Measurements from ENCODE around the gene SMARCA2. TPM values are rescaled to one million over a fixed set of nuclear protein-coding genes. Genes with fewer than 3 reads are reported as not detected.

The SMARCA2 gene
- total and polyA plus RNA-seq, 9 of the 15 experiments (the other 6 are each of a cell fraction or from before 2014, with no cell fraction given) = 8.0 to 34.8 (median 25.5) TPM

DNA sequence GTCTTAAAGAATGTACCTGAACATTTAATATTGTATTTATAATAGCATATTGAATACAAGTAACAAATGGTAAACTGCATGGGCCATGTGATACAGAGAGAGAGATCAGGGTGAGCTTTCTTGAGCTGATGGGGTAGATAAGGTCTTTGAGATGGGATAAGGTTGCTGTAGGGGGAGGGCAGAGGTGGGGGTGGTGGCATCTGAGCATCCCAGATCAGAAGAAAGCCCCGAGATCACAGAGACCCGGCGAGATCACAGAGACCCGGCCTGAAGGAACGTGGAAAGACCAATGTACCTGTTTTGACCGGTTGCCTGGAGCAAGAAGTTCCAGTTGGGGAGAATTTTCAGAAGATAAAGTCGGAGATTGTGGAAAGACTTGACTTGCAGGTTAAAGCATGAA lies 6.6 kb downstream of the SMARCA2 start:
- peak overlapping the region; percentile 38; the same call in 1 of the 2 replicates for H3K4me2 ChIP-seq (ENCODE audit: insufficient read depth, low read length)
- H3K4me3 ChIP-seq = no peak overlapping the region
- H3K9me1 ChIP-seq (ENCODE audit: control insufficient read depth, insufficient read depth, low read length) = no peaks in the 10 kb centered on the region
- FAIRE-seq = no peak
- 7% methylated on average over 7 of the region's 7 CpGs for WGBS (ENCODE audit: insufficient coverage, low coverage, missing lambda C conversion rate)
- peaks cover 3% of the 10 kb centered on the region; the same call in 2 of the 3 replicates for H3K36me3 ChIP-seq (ENCODE audit: control insufficient read depth, insufficient read depth, low read length)
- in situ Hi-C loops (cut with MboI) = no loop called here
- no peaks in the 10 kb centered on the region for H4K20me1 ChIP-seq (replicated peaks; ENCODE audit: control insufficient read depth, insufficient read depth, low read length)
- intact Hi-C loops (cut with micrococcal nuclease) = no loop called here
- H2AFZ ChIP-seq (ENCODE audit: low read depth, low read length) = no peak overlapping the region
- no peaks in the 10 kb centered on the region for H3K9me3 ChIP-seq (replicated peaks; ENCODE audit: control insufficient read depth, insufficient read depth, low read depth, low read length)
- peak in 2 of 4 experiments; percentile 21 to 23 for DNase-seq (ENCODE audit: extremely low read depth in 1 of 4, low spot score in 3 of 4)
- H3K4me1 ChIP-seq (replicated peaks in 1 of 2; ENCODE audit: control insufficient read depth in 2 of 2, insufficient read depth in 2 of 2, low read length in 2 of 2) = peaks cover 9 to 50% of the 10 kb centered on the region in 2 experiments
- no peaks in the 10 kb centered on the region for H3K27me3 ChIP-seq (ENCODE audit: control insufficient read depth in 2 of 2, insufficient read depth in 2 of 2, low read length in 2 of 2)
- ChIA-PET CTCF (ENCODE audit: low intra/inter-chr PET ratio) (no interaction called here), POLR2A (interaction anchor here (0.6 to 1.0 kb wide), 2 partner anchors 43 to 739 kb away, joined by 3 to 4 read pairs; no protein-coding TSS in a partner anchor)
- BruUV-seq (replicated peaks) = no TSS peak
- H3K9ac ChIP-seq (ENCODE audit: insufficient read depth in 1 of 2, low read depth in 2 of 2, low read length in 2 of 2) = peak overlapping the region in 1 of 2 experiments; percentile 34; a peak in 2 of 4 replicates
- TF ChIP-seq, protein P1, sequence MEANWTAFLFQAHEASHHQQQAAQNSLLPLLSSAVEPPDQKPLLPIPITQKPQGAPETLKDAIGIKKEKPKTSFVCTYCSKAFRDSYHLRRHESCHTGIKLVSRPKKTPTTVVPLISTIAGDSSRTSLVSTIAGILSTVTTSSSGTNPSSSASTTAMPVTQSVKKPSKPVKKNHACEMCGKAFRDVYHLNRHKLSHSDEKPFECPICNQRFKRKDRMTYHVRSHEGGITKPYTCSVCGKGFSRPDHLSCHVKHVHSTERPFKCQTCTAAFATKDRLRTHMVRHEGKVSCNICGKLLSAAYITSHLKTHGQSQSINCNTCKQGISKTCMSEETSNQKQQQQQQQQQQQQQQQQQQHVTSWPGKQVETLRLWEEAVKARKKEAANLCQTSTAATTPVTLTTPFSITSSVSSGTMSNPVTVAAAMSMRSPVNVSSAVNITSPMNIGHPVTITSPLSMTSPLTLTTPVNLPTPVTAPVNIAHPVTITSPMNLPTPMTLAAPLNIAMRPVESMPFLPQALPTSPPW (CRISPR knock-in tag; IDR thresholded peaks at IDR 0.05) = peak; percentile 12; the same call in 1 of the 2 replicates
- TF ChIP-seq E2F5 (CRISPR knock-in tag; IDR thresholded peaks at IDR 0.05) (no peak), ZNF175 (CRISPR knock-in tag; IDR thresholded peaks at IDR 0.05; ENCODE audit: low read depth) (no peak), PHF20 (IDR thresholded peaks at IDR 0.05; ENCODE audit: partially characterized antibody) (no peak)
- no peak for ATAC-seq
- H3K79me2 ChIP-seq (ENCODE audit: control insufficient read depth, insufficient read depth, low read length) = peaks cover 100% of the 10 kb centered on the region
- peak overlapping the region; percentile 78 for H3K27ac ChIP-seq (ENCODE audit: extremely low read depth, low read depth, low read length)

Measured in K562 (cell line).